GM19351 (cell line): Measurements from ENCODE around the gene DGCR2.
"Not testable (repeated sequence)": the region's sequence is repeated elsewhere in the genome, so short reads cannot be mapped to it uniquely, and the experiment has no call there.

ENCODE experiments used
- ATAC-seq: cut with Tn5 transposase; IDR thresholded peaks from one replicate; pipeline ENCODE4 v1.9.1; 2021; ENCODE audit warnings: mild to moderate bottlenecking, moderate library complexity; ENCODE audit not compliant: unreplicated experiment

The DGCR2 gene

DNA sequence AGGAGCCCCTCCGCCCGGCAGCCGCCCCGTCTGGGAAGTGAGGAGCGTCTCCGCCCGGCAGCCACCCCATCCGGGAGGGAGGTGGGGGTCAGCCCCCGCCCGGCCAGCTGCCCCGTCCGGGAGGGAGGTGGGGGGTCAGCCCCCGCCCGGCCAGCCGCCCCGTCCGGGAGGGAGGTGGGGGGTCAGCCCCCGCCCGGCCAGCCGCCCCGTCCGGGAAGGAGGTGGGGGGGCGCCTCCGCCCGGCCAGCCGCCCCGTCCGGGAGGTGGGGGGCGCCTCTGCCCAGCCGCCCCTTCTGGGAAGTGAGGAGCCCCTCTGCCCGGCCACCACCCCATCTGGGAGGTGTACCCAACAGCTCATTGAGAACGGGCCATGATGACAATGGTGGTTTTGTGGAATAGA lies 37.6 kb downstream of the DGCR2 start:
- not testable (repeated sequence) for ATAC-seq

DNA sequence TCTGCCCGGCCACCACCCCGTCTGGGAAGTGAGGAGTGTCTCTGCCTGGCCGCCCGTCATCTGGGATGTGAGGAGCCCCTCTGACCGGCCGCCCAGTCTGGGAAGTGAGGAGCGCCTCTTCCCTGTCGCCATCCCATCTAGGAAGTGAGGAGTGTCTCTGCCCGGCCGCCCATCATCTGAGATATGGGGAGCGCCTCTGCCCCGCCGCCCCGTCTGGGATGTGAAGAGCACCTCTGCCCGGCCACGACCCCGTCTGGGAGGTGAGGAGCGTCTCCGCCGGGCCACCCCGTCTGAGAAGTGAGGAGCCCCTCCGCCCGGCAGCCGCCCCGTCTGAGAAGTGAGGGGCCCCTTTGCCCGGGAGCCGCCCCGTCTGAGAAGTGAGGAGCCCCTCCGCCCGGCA lies 38.1 kb downstream of the DGCR2 start:
- not testable (repeated sequence) for ATAC-seq

DNA sequence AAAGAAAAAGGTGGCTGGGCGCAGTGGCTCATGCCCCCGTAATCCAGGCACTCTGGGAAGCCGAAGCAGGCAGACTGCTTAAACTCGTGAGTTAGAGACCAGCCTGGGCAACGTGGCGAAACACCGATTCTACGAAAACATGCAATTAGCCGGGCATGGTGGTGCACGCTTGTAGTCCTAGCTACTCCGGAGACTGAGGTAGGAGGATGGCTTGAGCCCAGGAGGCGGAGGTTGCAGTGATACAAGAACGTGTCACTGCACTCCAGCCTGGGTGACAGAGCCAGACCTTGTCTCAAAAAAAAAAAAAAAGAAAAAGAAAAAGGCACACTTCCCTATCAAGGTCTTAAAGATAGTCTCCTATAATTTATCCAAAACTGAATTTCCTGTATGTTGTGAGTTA lies 39.4 kb downstream of the DGCR2 start:
- no peak for ATAC-seq

DNA sequence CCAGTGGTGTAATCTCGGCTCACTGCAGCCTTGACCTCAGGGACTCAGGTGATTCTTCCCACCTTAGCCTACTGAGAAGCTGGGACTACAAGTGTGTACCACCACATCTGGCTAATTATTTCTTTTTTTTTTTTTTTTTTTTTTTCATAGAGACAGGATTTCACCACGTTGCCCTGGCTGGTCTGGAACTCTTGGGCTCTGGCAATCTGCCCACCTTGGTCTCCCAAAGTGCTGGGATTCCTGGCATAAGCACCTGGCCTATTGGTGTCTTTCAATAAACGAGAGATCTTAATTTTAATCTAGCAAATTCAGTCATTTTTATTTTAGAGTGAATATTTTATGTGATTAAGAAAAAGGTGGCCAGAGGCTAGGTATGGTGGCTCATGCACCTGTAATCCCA lies 40.1 kb downstream of the DGCR2 start:
- ATAC-seq = no peak

DNA sequence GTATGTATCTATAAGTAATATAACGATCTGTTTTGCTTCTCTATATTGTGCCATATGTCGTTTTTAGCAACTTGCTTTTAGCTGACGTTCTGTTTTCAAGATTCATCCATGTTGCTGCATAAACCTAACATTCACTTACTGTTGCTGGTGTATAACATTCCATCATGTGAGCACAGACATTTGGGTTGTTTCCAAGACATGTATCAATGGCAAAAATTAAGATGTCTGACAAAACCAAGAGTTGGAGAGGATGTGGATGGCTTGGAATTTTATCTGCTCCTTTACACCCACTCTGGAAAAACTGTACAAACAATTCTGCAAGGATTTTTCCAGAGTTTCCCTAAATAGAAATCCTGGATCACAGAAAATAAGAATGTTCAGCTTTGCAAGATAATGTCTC lies 40.9 kb downstream of the DGCR2 start:
- ATAC-seq = no peak

DNA sequence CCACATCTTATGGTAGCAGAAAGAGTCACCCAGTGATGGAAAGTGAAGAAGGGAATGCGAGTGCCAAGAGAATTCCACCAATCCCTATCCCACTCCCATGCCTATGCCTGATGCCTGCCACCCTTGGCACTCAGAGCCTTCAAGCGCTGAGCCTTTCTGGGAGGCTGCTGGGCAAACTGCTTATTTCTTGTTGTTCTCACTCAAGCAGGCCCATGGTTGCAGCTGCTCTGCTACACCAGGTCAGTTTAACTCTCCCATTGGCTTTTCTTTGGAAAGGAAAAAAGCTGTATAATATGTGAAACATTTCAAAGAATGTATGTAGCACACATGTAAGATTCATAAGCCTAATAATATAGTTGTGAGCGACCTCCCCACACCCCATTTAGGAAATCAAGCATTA lies 41.4 kb downstream of the DGCR2 start:
- ATAC-seq = no peak

DNA sequence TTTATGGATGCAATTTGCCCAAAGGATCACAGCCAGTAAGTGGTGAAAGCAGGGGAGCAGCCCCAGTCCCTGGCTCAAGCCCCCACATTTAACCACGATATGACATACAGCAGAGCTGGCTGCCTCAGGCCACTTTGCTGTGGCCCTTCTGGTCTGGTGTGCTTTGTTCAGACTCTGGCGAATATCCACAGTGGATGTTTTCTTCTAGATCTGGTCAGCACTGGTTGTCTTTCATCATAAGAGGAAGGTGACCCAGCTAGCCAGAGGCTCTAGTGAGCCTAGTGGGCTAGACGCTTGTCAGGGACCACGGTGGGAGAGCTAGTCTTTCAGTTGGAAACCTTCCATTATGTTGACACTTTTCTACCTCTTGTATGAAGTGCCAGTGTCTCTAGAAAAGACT lies 42.5 kb downstream of the DGCR2 start:
- no peak for ATAC-seq

DNA sequence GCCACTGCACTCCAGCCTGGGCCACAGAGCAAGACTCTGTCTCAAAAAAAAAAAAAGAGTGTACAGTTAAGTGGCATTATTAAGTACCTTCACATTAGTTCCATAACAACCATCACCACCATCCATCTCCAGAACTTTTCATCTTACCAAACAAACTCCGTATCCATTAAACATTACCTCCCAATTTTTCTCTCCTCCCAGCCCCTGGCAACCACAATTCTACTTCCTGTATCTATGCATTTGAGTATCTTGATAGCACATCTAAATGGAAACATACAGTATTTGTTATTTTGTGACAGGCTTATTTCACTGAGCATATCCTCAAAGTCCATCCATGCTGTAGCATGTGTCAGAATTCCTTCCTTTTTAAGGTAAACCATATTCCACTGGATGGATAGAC lies 46.8 kb downstream of the DGCR2 start:
- ATAC-seq = no peak

DNA sequence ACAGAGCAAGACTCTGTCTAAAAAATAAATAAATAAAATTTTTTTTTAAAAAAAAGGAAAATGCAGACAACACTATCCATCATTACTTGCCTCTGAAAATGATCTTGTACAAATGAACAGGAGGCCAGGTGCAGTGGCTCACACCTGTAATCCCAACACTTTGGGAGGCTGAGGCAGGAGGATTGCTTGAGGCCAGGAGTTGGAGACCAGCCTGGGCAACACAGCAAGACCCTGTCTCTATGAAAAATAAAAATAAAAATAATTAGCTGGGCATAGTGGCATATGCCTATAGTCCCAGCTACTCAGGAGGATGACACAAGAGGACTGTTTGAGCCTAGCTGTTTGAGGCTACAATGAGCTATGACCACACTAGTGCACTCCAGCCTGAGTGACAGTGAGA lies 49.4 kb downstream of the DGCR2 start:
- not testable (repeated sequence) for ATAC-seq

DNA sequence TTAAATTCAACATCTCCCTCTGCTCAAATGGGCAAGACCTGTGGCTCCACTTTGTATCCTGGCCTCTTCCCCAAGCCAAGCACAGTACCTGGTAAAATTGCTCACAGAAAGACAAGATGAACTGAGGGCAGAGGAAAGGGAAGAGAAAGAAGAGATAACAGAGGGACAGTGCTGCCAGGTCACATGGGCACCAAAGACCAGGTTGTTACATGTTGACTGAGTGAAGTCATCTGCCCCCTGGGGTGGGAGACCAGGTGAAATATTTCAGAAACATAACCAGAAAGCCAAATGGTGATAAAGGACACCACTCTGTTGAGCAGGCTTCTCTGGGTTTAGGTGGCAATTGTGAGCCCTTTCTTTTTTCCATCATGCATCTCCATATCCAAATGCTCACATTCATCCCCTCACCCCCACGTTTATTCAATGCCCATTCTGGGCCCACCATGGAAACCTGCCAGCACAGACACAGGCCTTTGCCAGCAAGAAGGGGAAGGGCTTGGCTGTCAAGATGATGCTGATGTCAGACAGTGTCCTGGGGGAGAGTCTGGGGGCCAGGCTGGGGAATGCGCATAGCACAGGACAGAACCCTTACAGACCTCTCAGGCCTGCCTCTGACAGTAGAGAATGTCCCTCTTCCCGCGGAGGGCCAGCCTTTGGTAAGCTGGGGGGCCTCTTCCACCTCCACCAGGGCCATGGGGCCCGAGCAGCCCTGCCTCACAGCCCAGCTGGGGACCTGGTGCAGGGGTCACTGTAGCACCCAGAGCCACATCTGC lies 51.6 kb downstream of the DGCR2 start:
- no peak for ATAC-seq

DNA sequence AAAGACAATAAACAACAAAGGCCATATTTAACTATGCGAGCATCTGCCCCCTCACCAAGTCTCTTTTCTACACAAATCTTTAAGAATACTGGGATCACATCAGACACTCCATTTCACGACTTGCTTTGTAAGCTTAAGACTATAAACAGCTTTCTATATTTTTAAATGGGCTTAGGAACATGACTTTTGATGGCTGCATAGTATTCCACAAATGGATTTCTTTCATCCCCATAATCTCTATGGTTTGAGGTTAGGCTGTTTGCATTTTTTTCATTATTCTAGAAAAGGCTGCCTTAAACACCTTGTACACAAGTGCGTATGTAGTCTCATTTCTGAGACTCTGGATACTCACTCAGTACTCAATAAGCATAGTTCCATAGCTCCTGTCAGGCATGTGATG lies 52.8 kb downstream of the DGCR2 start:
- ATAC-seq = no peak

DNA sequence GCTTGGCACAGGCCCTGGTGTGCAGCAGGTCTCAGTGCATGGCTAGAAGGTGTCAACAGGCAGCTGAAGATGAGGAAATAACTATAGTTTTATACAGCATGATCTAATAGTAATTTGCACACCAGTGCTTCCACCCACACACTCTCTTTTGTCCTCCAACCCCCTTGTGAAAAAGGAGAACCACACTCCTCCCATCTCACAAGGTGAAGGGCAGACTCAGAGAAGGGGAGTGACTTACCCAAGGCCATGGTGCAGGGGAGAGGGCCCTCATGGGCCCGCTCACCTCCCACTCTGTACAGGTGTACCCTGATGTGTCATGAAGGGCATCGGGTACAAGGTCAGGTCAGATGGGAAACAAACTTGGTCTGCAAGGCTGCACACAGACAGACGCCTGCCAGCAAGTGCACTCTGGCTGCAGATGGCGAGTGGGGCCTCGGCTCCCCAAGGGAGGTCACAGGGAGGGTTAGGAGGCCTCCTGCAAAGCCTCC lies 53.4 kb downstream of the DGCR2 start:
- no peak for ATAC-seq

DNA sequence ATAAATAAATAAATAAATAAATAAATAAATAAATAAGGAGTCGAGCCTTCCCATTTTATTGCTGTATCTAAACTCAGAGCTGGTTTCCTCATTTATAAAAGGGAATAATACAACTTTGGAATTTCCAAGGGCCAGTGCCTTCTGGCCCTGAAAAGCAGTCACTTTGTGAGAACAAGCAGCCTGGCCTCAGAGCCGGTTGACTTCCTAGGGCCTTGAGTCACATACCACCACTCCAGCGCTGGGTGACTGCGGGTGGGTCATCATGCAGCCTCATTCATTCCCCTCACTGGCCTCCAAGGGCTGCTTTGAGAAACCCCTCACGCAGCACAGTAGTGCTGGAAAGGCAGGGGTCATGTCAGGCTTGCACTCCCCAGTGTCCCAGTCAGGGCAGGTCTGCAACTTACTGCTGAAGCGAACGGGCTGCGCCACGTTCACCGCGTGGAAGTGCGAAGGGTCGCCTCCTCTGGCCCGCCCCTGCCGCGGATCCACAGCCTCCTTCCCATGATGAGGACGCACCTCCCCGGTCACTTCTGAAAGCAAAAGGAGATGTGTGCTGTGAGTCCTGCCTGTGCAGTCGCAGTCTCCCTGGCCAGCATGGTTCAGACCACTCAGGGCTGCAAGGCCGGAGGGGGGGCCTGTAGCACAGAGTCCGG lies 54.4 kb downstream of the DGCR2 start:
- ATAC-seq = no peak

DNA sequence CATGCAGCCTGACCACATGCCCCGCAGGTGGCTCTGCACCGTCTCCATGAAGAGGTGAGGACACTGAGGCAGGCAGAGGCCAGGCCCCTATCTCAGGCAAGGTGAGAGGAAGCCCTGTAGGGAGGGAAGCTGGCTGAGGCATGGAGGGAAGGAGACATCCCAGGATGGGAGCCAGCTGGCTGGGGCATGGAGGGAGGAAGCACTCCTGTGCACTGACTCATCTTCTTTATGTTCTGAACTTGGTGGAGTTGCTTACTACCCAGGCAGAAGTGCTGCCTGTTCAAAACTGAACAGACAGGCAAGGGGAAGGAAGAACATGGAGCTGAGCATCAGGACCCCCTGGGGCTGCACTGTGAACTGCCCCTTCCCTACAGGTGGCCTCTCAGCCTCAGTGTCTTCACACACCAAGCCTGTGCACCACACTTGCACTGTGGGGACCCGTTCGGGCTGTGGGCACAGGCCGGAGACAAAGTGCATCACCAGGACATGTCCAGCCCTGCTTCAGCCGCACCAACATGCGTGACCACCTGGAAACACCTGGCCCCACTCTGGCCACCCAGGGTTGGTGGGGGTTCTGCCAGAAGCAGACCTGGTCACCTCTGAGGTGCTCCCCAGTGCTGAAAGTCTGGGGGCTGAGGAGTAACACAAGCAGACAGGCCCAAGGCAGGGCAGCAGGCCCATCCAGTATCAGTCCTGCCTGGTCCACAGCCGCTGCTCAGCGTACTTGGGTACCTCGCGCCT lies 55.5 kb downstream of the DGCR2 start:
- ATAC-seq = no peak

DNA sequence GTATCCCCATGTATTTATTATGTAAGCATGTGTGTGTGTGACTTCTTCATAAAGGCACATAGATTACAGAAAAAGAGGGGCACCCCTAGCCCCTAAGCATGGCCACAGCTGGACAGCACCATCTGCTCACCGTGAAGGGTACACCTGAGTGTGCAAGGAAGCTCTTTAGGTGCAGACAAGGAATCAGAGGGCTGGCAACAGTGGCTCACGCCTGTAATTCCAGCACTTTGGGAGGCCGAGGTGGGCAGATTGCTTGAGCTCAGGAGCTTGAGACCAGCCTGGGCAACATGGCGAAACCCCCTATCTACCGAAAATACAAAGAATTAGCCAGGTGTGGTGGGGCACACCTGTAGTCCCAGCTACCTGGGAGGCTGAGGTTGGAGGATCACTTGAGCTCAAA lies 56.3 kb downstream of the DGCR2 start:
- no peak for ATAC-seq

DNA sequence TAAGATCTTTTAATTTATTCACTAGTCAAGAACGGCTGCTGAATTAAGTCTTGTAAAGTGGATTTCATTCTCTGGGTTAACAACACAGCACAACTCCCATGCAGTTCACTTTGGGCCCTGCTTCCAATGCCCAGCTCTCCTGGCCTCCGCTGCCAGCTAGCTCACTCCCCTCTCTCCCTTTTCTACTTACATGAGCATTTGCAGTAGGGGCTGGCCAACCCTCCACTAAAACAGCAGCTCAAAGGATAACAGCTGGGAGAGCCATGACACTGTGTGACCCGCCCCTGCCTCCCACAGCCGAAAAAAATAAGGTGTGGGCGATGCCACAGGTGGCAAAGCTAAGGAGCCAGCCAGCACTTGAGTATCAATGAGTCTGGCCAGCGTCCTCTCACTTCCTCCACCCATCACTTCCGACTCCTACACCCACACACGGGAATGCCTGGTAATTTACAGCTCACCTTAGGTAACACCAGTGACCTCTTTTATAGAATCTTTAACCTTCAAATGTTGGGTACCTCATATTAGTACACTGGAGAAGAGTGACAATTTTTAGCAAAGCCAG lies 56.8 kb downstream of the DGCR2 start:
- no peak for ATAC-seq

DNA sequence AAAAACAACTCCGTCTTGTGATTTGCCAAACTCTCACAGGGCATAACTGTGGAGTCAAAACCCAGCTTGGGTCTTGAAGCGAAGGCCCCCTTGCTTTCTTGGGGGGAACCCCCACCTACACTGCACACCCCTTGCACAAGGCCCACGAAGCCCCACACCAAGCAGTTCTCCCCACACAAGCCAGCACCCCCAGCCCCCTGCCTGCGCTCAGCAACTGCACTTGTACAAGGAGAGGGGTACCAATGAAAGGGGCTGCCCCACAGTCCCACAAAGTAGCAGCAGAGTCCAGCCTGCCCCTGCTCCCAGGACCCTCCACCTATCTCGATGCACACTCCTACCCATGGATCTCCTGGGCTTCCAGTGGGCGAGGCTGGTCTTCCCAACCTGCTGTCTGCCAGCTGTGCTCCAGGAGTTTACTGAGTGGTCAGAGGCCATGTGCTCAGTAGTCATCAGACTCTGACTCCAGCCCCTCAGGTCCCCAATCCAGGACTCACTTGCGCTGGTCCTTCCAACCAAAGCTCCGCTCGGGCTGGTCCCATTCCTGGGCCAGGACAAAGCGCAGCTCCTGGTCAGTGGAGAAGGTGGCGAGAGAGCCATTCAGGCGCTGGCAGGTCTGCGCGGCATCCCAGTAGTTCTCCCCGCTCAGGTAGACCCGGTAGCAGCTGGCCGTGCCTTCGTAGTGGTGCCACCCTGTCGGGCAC lies 57.7 kb downstream of the DGCR2 start:
- ATAC-seq = no peak

DNA sequence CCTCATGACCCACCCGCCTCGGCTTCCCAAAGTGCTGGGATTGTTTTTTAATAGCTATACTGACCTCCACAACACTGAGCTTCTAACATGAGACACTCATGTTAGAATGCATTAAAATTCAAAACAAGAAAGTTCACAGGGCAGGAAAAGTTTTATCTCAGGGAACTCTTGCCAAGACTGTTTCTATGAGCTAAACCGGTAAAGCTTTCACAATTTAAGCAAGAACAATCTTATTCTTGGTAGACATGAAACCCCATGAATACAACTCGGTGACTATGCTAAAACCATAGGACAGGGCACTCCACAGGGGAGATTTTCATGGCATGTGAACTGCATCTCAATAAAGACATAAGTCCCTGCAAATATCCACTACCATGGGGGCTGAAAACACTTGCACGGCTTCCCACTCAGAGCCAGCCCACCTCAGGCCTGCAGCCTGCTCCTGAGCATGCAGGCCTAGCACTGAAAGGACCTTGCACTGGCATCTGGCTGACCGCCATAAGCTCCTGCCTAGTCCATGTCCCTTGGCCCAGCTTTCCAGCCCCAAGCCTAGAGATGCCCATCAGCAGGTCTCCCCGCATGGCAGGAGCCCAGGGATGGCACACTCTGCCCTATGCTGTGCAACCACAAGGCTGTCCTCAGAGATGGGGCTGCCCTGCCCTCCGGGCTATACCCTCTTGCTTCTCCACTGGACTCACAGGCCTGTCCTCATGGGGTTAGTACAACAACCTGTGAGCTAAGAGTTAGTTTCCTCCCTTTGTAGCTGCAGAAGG lies 58.4 kb downstream of the DGCR2 start:
- no peak for ATAC-seq

DNA sequence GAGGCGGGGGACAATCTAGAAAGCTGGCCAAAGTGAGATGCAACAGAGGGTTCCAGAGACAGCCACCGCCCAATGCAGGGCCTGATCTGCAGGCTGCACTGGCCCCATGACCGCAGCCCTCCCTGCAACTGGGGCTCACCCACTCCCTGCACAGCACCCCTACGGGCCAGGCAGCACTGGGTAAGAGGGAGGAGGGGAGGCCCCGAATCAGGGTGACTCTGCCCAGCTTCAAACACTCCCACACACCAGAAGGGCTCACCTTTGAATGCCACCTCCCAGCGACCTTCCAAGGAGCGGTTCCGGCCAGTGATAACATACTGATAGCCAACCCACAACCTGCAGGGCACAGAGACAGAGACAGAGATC lies 59.3 kb downstream of the DGCR2 start:
- ATAC-seq = no peak
